Anterior cingulate cortex (tissue), 58 donors: ENCODE results near the gene CACNA1B.
"Not testable (repeated sequence)": the region's sequence is repeated elsewhere in the genome, so short reads cannot be mapped to it uniquely, and the experiment has no call there.

Experiments used
- DNase-seq, 58 donors: peaks; one replicate each; lab custom pipeline; 2025; lab: John Stamatoyannopoulos, UW

Gene CACNA1B

DNA sequence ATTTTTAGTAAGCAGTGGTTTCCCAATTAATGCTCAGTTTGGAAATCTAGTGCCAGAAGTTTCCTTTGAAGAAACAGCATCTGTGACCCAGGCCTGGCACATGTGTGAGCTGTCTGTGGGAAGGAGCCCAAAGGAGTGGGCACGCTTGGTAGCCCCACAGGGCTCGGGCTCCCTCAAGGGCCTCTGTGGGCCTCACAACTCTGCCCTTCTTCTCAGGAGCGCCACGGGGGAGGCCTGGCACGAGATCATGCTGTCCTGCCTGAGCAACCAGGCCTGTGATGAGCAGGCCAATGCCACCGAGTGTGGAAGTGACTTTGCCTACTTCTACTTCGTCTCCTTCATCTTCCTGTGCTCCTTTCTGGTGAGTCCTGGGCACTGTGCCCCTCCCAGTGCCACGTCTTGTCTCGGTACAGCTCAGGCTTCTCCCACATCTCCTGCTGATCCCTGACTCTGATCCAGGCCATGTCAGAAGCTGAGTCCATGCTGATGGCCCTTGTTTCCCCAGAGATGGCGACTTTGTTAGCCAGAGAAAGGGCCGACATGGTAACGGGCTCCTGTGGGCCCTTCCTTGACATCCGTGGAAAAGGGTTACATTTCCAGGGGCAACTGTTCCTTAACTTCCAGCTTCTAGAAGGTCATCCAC is 200.4 kb downstream of the CACNA1B start:
- DNase-seq = no peak

DNA sequence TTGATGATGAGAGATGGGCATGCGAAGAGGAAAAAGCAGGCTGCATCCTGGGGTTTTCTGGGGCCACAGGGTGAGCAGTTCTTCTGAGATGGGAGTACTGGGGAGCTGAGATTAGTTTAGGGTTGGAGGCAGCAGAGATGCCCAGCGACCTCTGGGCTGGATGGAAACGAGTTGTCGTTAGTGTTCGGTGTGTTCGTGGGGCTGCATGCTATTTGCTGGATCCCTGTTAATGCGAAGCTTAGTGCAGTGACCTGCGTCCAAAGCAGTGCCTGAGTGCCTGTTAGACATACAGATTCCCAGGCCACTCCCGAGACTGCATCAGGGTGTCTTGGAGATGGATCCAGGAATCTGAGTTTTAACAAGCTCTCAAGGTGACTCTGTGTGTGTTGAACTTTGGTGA is 201.3 kb downstream of the CACNA1B start:
- DNase-seq = no peak

DNA sequence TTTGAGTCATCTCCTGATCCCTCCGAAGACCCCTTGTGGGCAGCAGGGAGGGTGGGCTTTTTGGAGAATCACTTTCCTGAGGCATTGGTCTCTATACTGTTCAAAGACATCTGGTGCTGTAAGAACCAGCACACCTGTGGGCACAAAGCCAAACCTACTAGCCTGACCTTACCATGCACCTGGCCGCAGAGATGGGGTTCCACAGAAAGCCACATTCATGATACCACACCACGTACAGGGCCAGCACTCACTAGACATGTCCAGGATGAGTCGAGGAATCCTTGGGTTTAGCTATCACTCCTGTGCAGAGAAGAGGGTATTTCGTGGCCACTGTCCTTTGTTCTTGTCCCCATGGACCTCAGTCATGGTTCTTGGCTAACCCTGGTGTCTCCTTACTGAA is 203.4 kb downstream of the CACNA1B start:
- no peak for DNase-seq

DNA sequence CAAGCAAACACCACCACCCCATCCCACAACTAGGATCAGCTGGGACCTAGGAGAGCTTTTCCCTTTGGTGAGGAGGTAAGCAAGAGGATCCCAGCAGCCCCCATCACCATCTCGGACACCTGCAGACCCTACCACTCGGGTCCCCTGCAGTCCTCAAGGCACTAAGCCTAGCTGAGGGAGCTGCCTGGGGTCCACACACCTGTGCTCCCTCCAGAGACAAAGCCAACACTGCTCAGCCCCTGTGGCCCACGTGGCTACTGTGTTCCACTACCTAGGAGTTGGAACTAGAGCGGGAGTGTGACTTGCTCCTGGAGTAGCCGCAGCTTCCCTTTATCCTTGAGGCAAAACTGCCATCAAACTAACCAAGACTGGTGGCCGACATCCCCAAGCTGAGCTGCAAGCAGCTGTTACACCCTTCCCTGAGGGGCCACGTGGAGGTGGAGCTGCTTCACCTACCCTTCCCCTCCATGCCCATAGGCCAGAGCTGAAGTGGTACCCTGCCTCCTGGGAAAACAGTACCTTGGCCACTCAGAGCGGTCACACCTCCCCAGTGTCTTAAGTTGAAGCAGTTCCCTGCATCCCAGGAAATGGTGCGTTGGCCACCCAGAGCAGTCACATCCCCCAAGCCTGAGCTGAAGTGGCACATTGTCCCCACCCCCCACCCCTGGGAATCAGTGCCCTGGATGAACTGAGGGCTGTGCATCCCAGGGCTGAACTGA is 205.5 kb downstream of the CACNA1B start:
- DNase-seq = no peak

GRCh38 chr9:138083873-138084272 is 206.3 kb downstream of the CACNA1B start:
- no peak for DNase-seq

- no peak for DNase-seq
Observed at GRCh38 chr9:138085568-138085967, 208.0 kb downstream of the CACNA1B start.

GRCh38 chr9:138092057-138092456 is 214.5 kb downstream of the CACNA1B start:
- not testable (repeated sequence) for DNase-seq

- DNase-seq = no peak
Observed at GRCh38 chr9:138094028-138094427, 216.4 kb downstream of the CACNA1B start.

DNA sequence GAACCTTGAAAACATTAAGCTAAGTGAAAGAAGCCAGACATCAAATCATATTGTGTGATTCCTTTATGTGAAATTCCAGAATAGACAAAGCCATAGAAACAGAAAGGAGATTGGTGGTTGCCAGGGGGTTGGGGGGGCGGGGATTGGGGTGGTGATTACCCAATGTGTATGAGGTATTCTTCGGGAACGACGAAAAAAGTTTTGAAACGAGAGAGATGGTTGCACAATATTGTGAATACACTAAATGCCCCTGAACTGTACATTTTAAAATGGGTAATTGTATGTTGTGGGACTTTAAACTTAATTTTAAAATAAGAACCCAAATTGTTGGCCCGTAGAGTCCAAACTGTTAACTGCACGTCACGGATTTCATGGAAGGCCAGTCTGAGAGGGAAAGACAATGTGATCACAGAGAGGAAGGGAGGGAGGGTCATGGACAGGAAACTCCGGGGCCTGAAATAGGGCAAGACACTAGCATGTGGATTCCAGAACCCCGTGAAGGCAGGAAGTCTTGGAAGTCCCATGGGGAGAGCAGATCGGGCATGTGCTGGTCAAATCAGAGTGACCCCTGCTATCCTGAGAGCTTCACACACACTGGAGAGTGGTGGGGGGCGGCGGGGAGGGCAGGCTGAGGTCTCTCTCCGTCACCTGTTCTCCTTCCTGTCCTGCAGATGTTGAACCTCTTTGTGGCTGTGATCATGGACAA is 218.4 kb downstream of the CACNA1B start:
- DNase-seq = no peak

DNA sequence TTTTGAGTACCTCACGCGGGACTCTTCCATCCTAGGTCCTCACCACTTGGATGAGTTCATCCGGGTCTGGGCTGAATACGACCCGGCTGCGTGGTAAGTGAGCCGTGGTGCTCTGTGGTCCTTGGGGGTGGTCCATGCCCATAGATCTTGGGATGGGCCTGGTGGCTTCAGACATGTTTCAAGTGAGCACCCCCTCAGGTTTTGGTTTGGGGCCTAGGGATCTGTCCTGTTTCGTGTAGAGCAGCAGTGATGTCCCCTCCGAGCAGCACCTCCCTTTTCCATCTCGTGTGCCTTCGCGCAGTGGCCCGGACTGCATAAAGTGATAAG is 218.9 kb downstream of the CACNA1B start:
- no peak for DNase-seq

GRCh38 chr9:138097501-138097991 is 220.0 kb downstream of the CACNA1B start:
- DNase-seq = no peak

GRCh38 chr9:138098116-138098907 is 220.7 kb downstream of the CACNA1B start:
- no peak for DNase-seq

- DNase-seq = no peak
Observed at GRCh38 chr9:138098908-138099791, 221.6 kb downstream of the CACNA1B start.

- DNase-seq = no peak
Observed at GRCh38 chr9:138099803-138100598, 222.4 kb downstream of the CACNA1B start.

DNA sequence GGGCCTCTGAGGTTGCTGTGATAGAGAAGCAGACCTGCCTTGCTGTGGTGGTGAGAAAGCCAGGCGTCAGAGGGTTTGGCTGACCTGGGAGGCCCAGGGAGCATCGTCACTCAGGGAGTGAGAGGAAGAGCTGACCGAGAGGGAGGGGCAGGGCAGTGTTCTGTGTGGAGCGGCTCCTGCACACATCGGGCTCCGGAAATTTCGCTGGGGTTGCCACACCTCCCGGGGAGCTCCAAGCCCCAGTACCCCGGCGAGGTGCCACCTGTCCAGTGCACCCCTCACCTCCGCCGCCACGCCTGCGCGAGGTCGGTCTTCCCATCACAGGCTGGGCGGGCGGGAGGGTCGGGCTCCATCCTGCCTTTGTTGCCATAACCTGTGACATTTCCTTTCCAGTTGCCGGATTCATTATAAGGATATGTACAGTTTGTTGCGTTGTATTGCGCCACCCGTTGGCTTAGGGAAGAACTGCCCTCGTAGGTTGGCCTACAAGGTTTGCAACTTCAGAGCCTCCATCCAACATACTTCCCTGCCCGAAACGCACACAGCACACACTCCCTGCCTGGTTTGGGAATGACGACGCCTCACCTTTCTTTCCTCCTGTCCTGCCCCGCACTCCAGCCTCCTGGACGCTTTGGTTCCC is 223.2 kb downstream of the CACNA1B start:
- DNase-seq = no peak

DNA sequence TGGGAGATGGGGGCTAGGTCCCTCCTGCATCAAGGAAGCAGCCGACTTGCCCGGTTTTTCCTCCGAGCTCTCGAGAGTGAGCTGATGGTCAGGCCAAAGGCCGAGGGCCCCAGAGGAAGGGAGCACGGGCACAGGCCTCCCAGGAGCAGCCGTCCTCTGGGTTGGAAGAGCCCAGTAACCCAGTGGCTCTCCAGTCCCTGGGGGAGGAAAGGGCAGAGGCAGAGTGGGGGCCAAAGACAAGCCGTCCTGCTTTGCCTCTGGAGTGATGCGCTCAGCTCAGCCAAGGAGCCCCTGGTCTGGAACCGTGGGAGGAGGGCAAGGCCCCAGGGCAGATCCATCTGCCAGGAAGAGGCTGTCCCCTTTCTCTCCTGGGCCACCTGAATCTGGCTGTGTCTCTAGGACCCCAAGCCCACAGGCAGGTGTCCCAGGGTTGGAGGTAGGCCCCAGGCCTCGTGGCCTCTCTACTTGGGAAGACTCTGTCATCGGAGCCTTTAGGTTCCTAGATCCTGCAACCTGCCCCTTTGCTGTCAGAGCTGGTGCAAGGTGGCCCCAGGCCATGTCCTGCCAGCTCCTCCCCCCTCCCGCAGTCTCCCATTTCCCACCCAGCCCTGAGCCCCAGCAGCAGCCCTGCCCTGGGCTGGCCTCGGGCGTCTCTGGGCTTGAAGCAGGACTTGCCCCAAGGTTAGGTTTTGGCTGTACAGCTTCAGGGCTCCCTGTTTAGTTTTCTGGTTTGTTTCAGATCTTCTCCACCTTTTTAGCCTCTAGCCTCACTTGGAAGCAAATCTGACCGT is 224.1 kb downstream of the CACNA1B start:
- DNase-seq = no peak

DNA sequence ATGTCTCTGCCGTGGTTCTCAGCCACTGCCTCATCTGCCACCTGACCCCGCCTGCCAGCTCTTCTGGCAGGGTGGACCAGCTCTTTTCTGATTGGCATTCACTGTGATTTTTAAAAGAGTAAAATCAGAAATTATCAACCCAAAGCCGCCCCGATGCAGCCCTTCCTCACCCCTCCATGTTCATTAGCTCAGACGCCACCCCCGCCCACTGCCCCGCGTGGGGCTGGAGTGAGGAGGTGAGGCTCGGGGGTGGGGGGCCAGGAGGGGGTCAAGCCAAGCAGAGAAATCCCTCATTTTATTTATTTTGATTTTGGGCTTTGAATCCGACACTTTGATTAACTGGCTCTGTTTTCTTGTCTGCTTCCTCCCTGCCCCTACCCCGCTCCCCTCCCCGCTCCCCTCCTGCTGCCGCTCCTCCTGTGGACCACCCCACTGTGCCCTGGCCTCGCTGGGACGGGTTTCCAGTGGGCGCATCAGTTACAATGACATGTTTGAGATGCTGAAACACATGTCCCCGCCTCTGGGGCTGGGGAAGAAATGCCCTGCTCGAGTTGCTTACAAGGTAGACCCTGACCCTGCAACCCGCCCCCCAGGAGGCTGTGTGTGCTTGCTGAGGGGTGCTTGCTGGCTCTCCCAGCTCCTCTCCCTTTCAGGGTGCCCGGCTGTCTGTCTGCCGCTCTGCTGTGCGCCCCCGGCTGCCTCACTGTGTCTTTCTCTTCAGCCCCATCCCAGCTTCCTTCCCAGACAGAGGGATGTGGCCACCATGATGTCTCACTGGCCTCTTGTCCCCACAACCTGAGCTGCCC is 224.9 kb downstream of the CACNA1B start:
- DNase-seq = no peak
